PC-9 (cell line): Measurements from ENCODE around the gene VPS13D.

Source experiments
- EZH2 ChIP-seq: fragments of 200-600 bp; sonication (generic); IDR thresholded peaks from 2 replicates; pipeline ENCODE4 v1.8.0; 2017; ENCODE audit warnings: antibody characterized with exemption, low read depth
- TF ChIP-seq, protein P1 (sequence below): fragments of 200-600 bp; sonication (generic); conservative IDR thresholded peaks from 2 replicates; pipeline ENCODE4 v1.6.1; 2017; ENCODE audit warnings: mixed run types, antibody characterized with exemption, mild to moderate bottlenecking, moderate library complexity

DNA sequence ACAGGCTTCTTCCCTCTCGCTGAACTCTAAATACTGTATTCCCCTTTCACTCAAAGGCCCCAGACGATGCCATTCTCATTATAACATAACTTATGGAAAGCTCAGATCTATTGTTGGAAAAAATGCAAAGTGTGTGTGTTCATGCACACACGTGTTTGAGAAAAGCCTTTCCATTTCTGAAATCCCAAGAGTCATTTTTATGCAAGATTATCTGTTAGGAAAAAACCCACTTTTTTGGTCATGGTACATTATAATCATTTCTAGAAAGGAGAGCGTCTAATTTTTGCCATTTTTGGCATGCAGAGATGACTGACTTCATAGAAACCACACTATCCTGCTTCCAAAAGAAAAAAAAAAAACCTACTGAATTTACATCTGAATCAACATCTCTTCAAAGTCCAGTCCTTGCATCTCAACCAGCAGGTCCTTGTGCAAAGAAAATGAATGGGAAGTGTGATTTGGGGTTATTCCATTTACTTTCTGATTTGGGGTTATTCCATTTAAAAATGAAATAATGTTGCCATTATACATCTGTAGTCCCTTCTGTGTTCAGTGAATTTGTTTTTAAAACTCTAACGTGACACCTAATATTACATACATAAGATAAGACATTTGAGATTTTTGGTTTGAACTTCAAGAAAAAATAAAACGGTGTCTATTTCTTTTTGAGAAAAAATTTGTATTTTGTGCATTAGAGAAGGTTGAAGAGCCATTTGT, 237.9 kb downstream of the VPS13D start:
- TF ChIP-seq, protein P1, sequence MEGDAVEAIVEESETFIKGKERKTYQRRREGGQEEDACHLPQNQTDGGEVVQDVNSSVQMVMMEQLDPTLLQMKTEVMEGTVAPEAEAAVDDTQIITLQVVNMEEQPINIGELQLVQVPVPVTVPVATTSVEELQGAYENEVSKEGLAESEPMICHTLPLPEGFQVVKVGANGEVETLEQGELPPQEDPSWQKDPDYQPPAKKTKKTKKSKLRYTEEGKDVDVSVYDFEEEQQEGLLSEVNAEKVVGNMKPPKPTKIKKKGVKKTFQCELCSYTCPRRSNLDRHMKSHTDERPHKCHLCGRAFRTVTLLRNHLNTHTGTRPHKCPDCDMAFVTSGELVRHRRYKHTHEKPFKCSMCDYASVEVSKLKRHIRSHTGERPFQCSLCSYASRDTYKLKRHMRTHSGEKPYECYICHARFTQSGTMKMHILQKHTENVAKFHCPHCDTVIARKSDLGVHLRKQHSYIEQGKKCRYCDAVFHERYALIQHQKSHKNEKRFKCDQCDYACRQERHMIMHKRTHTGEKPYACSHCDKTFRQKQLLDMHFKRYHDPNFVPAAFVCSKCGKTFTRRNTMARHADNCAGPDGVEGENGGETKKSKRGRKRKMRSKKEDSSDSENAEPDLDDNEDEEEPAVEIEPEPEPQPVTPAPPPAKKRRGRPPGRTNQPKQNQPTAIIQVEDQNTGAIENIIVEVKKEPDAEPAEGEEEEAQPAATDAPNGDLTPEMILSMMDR: no peak
- no peak for TF ChIP-seq EZH2
